GM23248 (cell line): ENCODE measurements around the gene TRIM27. TPM values are rescaled to one million over a fixed set of nuclear protein-coding genes. Genes with fewer than 3 reads are reported as not detected.

Experiments
- DNase-seq: peaks from one replicate; pipeline ENCODE4 v3.0.0-alpha.2; 2015
- H2AFZ ChIP-seq: fragments of 200-600 bp; sonication (generic); 2 replicates; pipeline ENCODE4 v1.6.1; 2016; ENCODE audit warnings: antibody characterized with exemption
- H3F3A ChIP-seq: fragments of 200-600 bp; sonication (generic); 2 replicates; pipeline ENCODE4 v1.6.1; 2016; ENCODE audit warnings: mild to moderate bottlenecking, antibody characterized with exemption, mixed run types; ENCODE audit not compliant: insufficient read depth
- H3K27ac ChIP-seq: fragments of 200-600 bp; sonication (generic); 2 replicates; pipeline ENCODE4 v1.5.1; 2016; ENCODE audit warnings: mild to moderate bottlenecking
- H3K27me3 ChIP-seq: fragments of 200-600 bp; sonication (generic); replicated peaks from 2 replicates; pipeline ENCODE4 v1.6.1; 2016; ENCODE audit warnings: mild to moderate bottlenecking; ENCODE audit not compliant: insufficient read depth
- H3K36me3 ChIP-seq: fragments of 200-600 bp; sonication (generic); 2 replicates; pipeline ENCODE4 v1.6.1; 2016; ENCODE audit warnings: low read depth, mild to moderate bottlenecking
- H3K4me1 ChIP-seq: fragments of 200-600 bp; sonication (generic); 2 replicates; pipeline ENCODE4 v1.6.1; 2016; ENCODE audit warnings: mild to moderate bottlenecking; ENCODE audit not compliant: insufficient read depth
- H3K4me2 ChIP-seq: fragments of 200-600 bp; sonication (generic); one replicate; pipeline ENCODE4 v1.6.1; 2016; ENCODE audit warnings: mild to moderate bottlenecking; ENCODE audit not compliant: unreplicated experiment
- H3K4me3 ChIP-seq: fragments of 200-600 bp; sonication (generic); 2 replicates; pipeline ENCODE4 v1.5.1; 2016; ENCODE audit warnings: mild to moderate bottlenecking
- H3K79me2 ChIP-seq: fragments of 200-600 bp; sonication (generic); 2 replicates; pipeline ENCODE4 v1.6.1; 2016; ENCODE audit warnings: mild to moderate bottlenecking; ENCODE audit not compliant: insufficient read depth
- H3K9ac ChIP-seq: fragments of 200-600 bp; sonication (generic); 2 replicates; pipeline ENCODE4 v1.6.1; 2016; ENCODE audit warnings: mild to moderate bottlenecking
- H3K9me2 ChIP-seq: fragments of 200-600 bp; sonication (generic); 2 replicates; pipeline ENCODE4 v1.6.1; 2016; ENCODE audit warnings: mixed run types, mild to moderate bottlenecking, moderate library complexity; ENCODE audit not compliant: insufficient read depth
- H3K9me3 ChIP-seq: fragments of 200-600 bp; sonication (generic); one replicate; pipeline ENCODE4 v1.6.1; 2017; ENCODE audit warnings: low read depth
- H4K20me1 ChIP-seq: fragments of 200-600 bp; sonication (generic); 2 replicates; pipeline ENCODE4 v1.6.0; 2016; ENCODE audit not compliant: insufficient read depth
- EZH2 ChIP-seq: fragments of 200-600 bp; sonication (generic); IDR thresholded peaks from 2 replicates; pipeline ENCODE4 v1.6.1; 2018; ENCODE audit warnings: antibody characterized with exemption, mild to moderate bottlenecking; ENCODE audit not compliant: insufficient read depth, poor library complexity, severe bottlenecking
- EZH2phosphoT487 ChIP-seq: fragments of 200-600 bp; sonication (generic); IDR thresholded peaks from 2 replicates; pipeline ENCODE4 v1.6.1; 2018; ENCODE audit warnings: antibody characterized with exemption, moderate library complexity, mild to moderate bottlenecking, low read depth; ENCODE audit not compliant: insufficient read depth
- WGBS, 2 experiments: methylation state at CpG; one replicate each; pipeline ENCODE4 v1.1.6; 2015 to 2017; ENCODE audit warnings: low lambda C conversion rate in 2 of 2, low coverage in 1 of 2; ENCODE audit errors: missing lambda C conversion rate in 2 of 2; 5-methylcytosine and 5-hydroxymethylcytosine counted together
- in situ Hi-C: fragments of 300-500 bp; cut with MboI; formaldehyde crosslinking; loops from 2 replicates; pipeline ENCODE4 v1.15.0; 2020
- polyA plus RNA-seq: library from polyadenylated mRNA; unstranded; fragments of >200 nt; fragmentation: Nextera tagmentation; extraction: Ambion mirVana; gene quantifications from 2 replicates; pipeline ENCODE4 v1.2.1, GENCODE V29; 2016
- total RNA-seq: library from RNA; depleted of rRNA; stranded (reverse); fragments of >200 nt; shearing (Covaris generic); gene quantifications from 2 replicates; pipeline ENCODE4 v1.2.3, GENCODE V29; 2014

Gene TRIM27
- total and polyA plus RNA-seq, 2 experiments from 2014 or later = 40.2 to 67.7 TPM

GRCh38 chr6:28903686-28904085 is 20.1 kb downstream of the TRIM27 start:
- Histone ChIP-seq H2AFZ (no peak overlapping the region), H3K4me1 (no peaks in the 10 kb centered on the region), H3K27me3 (no peaks in the 10 kb centered on the region), H4K20me1 (no peaks in the 10 kb centered on the region), H3K4me2 (no peak overlapping the region), H3K9ac (no peak overlapping the region), H3K4me3 (no peak overlapping the region), H3K36me3 (peaks cover 60% of the 10 kb centered on the region), H3K9me3 (no peaks in the 10 kb centered on the region), H3F3A (peaks cover 67% of the 10 kb centered on the region), H3K27ac (no peak overlapping the region), H3K9me2 (no peaks in the 10 kb centered on the region), H3K79me2 (no peaks in the 10 kb centered on the region)
- no peak for TF ChIP-seq EZH2phosphoT487
- TF ChIP-seq EZH2 = no peak
- WGBS, 2 experiments = 78 to 79% methylated on average over 5 of the region's 5 CpGs
- in situ Hi-C loops = no loop called here
- DNase-seq = no peak

GRCh38 chr6:28901831-28902230 is 22.0 kb downstream of the TRIM27 start:
- H3K4me1 ChIP-seq = 0 out of 2 replicates have a peak, but pooled peaks cover 5% of the 10 kb centered on the region

GRCh38 chr6:28900577-28901256 is 23.1 kb downstream of the TRIM27 start:
- H3K4me2 ChIP-seq = no peak overlapping the region
- H3K4me1 ChIP-seq = 0 out of 2 replicates have a peak, but pooled peaks cover 5% of the 10 kb centered on the region
- no peaks in the 10 kb centered on the region for H3K9me2 ChIP-seq
- H3K79me2 ChIP-seq = no peaks in the 10 kb centered on the region
- in situ Hi-C loops = no loop called here
- H2AFZ ChIP-seq = no peak overlapping the region
- H3K4me3 ChIP-seq = no peak overlapping the region
- no peak for DNase-seq
- peaks cover 40% of the 10 kb centered on the region; the same call in 1 of the 2 replicates for H3K36me3 ChIP-seq
- peaks cover 84% of the 10 kb centered on the region for H3F3A ChIP-seq
- H3K9ac ChIP-seq = no peak overlapping the region
- no peaks in the 10 kb centered on the region for H4K20me1 ChIP-seq
- TF ChIP-seq EZH2phosphoT487 (no peak), EZH2 (no peak)
- 77 to 79% methylated on average over 5 of the region's 5 CpGs for WGBS, 2 experiments
- H3K9me3 ChIP-seq = no peaks in the 10 kb centered on the region
- H3K27ac ChIP-seq = no peak overlapping the region
- H3K27me3 ChIP-seq = no peaks in the 10 kb centered on the region

More at GRCh38 chr6:28901831-28902230, 22.0 kb downstream of the TRIM27 start:
- Histone ChIP-seq H4K20me1 (no peaks in the 10 kb centered on the region), H3K9ac (no peak overlapping the region), H3K79me2 (no peaks in the 10 kb centered on the region), H3K9me3 (no peaks in the 10 kb centered on the region), H3K36me3 (peaks cover 46% of the 10 kb centered on the region; the same call in 1 of the 2 replicates), H3K27me3 (no peaks in the 10 kb centered on the region), H3F3A (peaks cover 80% of the 10 kb centered on the region), H3K4me2 (no peak overlapping the region), H2AFZ (no peak overlapping the region), H3K9me2 (no peaks in the 10 kb centered on the region), H3K4me3 (no peak overlapping the region), H3K27ac (no peak overlapping the region)
- in situ Hi-C loops = no loop called here
- no peak for TF ChIP-seq EZH2
- TF ChIP-seq EZH2phosphoT487 = no peak
- peak; percentile 11 for DNase-seq

GRCh38 chr6:28898710-28898965 is 25.1 kb downstream of the TRIM27 start:
- Histone ChIP-seq H3K4me3 (no peak overlapping the region), H3K36me3 (peaks cover 29% of the 10 kb centered on the region; the same call in 1 of the 2 replicates), H3K9me2 (no peaks in the 10 kb centered on the region), H3K79me2 (no peaks in the 10 kb centered on the region), H3F3A (peaks cover 75% of the 10 kb centered on the region), H3K27ac (no peak overlapping the region), H3K4me2 (no peak overlapping the region), H3K27me3 (no peaks in the 10 kb centered on the region), H2AFZ (no peak overlapping the region), H4K20me1 (no peaks in the 10 kb centered on the region), H3K9me3 (no peaks in the 10 kb centered on the region), H3K4me1 (0 out of 2 replicates have a peak, but pooled peaks cover 5% of the 10 kb centered on the region), H3K9ac (no peak overlapping the region)
- in situ Hi-C loops = no loop called here
- no peak for TF ChIP-seq EZH2
- TF ChIP-seq EZH2phosphoT487 = no peak
- WGBS, 2 experiments = 96 to 97% methylated on average over 2 of the region's 2 CpGs
- no peak for DNase-seq
